Iris pigment epithelial cell (primary cell): ENCODE measurements around the gene ITPR2.

Source experiments
- DNase-seq: peaks from one replicate; pipeline ENCODE4 v3.0.0-alpha.2; 2011; ENCODE audit warnings: low read depth

The ITPR2 gene

GRCh38 chr12:26627335-26627734 lies 205.7 kb downstream of the ITPR2 start:
- DNase-seq: peak; percentile 81

- DNase-seq: no peak
Measured at GRCh38 chr12:26623136-26623535, 209.9 kb downstream of the ITPR2 start.

- DNase-seq: no peak
Measured at GRCh38 chr12:26622601-26623000, 210.4 kb downstream of the ITPR2 start.

GRCh38 chr12:26621932-26622331 lies 211.1 kb downstream of the ITPR2 start:
- no peak for DNase-seq

- no peak for DNase-seq
Measured at GRCh38 chr12:26620907-26621306, 212.1 kb downstream of the ITPR2 start.

GRCh38 chr12:26617513-26617912 lies 215.5 kb downstream of the ITPR2 start:
- no peak for DNase-seq

GRCh38 chr12:26614011-26614616 lies 218.9 kb downstream of the ITPR2 start:
- peak; percentile 31 for DNase-seq

- no peak for DNase-seq
Measured at GRCh38 chr12:26612203-26612602, 220.8 kb downstream of the ITPR2 start.

- no peak for DNase-seq
Measured at GRCh38 chr12:26611598-26611997, 221.4 kb downstream of the ITPR2 start.

- DNase-seq: no peak
Measured at GRCh38 chr12:26610774-26611173, 222.2 kb downstream of the ITPR2 start.

- DNase-seq: no peak
Measured at GRCh38 chr12:26609986-26610385, 223.0 kb downstream of the ITPR2 start.

- no peak for DNase-seq
Measured at GRCh38 chr12:26608706-26609105, 224.3 kb downstream of the ITPR2 start.

GRCh38 chr12:26608273-26608672 lies 224.7 kb downstream of the ITPR2 start:
- no peak for DNase-seq

GRCh38 chr12:26606911-26607310 lies 226.1 kb downstream of the ITPR2 start:
- DNase-seq: no peak

- peak; percentile 19 for DNase-seq
Measured at GRCh38 chr12:26604813-26605212, 228.2 kb downstream of the ITPR2 start.

- no peak for DNase-seq
Measured at GRCh38 chr12:26599096-26599695, 233.8 kb downstream of the ITPR2 start.

GRCh38 chr12:26595806-26596205 lies 237.2 kb downstream of the ITPR2 start:
- DNase-seq: peak; percentile 11

- no peak for DNase-seq
Measured at GRCh38 chr12:26580619-26581018, 252.4 kb downstream of the ITPR2 start.

GRCh38 chr12:26576266-26576665 lies 256.7 kb downstream of the ITPR2 start:
- DNase-seq: no peak

- no peak for DNase-seq
Measured at GRCh38 chr12:26573225-26573909, 259.6 kb downstream of the ITPR2 start.

GRCh38 chr12:26572137-26572536 lies 260.9 kb downstream of the ITPR2 start:
- DNase-seq: no peak

GRCh38 chr12:26571560-26571959 lies 261.4 kb downstream of the ITPR2 start:
- no peak for DNase-seq

- no peak for DNase-seq
Measured at GRCh38 chr12:26567126-26567525, 265.9 kb downstream of the ITPR2 start.

GRCh38 chr12:26566675-26567074 lies 266.3 kb downstream of the ITPR2 start:
- DNase-seq: peak; percentile 50
